GM18511 (cell line): Measurements from ENCODE around the gene ZNF77.
"Not testable (repeated sequence)": the region's sequence is repeated elsewhere in the genome, so short reads cannot be mapped to it uniquely, and the experiment has no call there.

Experiments
- ATAC-seq: cut with Tn5 transposase; IDR thresholded peaks from one replicate; pipeline ENCODE4 v1.9.1; 2021; ENCODE audit warnings: mild to moderate bottlenecking, moderate library complexity; ENCODE audit not compliant: unreplicated experiment

The ZNF77 gene

DNA sequence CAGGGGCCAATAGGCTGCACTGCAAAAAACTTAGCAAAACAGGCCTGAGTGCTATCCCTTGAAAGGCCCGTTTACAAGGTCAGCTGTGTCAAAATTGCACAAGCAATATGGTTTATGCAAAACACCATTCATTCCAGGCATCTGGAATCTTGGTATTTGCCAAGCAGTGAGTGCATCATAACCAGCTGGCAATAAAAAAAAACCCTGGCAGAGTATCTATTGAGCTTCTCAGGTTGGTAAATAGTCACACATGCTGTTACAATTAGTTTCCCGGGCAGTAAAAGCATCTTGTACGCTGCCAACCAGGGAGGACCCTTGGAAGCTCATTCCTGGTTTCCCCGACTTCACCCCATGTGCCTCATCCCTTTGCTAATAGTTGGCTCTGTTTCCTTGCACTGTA lies 21.3 kb downstream of the ZNF77 start:
- ATAC-seq: no peak

DNA sequence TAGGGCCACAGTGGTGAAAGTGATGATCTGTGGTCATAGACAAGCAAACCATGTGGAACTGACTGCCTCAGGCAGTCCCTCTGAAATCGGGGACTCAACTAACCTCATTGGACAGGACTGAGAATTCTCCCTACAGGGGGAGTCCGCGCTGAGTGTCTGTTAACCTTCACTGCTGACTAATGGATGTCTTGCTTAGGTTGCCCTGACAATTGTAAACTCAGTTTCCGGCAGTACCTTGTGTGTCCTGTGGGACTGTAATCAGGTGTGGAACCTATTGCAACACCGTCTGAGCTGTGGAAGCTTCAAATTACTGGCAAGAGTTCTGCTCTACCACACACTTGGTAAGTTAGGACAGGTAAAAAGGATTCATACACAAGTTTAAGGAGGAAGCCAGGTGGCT lies 21.8 kb downstream of the ZNF77 start:
- no peak for ATAC-seq

DNA sequence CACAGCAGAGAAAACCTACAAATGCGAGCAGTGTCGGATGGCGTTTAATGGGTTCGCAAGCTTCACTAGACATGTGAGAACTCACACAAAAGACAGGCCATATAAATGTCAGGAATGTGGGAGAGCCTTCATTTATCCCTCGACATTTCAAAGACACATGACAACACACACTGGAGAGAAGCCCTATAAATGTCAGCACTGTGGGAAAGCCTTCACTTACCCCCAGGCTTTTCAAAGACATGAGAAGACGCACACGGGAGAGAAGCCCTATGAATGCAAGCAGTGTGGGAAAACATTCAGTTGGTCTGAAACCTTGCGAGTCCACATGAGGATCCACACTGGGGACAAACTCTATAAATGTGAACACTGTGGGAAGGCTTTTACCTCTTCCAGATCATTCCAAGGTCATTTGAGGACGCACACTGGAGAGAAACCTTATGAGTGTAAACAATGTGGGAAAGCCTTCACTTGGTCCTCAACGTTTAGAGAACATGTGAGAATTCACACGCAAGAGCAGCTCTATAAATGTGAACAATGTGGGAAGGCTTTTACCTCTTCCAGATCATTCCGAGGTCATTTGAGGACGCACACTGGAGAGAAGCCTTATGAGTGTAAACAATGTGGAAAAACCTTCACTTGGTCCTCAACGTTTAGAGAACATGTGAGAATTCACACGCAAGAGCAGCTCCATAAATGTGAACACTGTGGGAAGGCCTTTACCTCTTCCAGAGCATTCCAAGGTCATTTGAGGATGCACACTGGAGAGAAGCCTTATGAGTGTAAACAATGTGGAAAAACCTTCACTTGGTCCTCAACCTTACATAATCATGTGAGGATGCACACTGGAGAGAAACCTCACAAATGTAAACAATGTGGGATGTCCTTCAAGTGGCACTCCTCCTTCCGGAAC lies 27.2 kb downstream of the ZNF77 start:
- no peak for ATAC-seq

DNA sequence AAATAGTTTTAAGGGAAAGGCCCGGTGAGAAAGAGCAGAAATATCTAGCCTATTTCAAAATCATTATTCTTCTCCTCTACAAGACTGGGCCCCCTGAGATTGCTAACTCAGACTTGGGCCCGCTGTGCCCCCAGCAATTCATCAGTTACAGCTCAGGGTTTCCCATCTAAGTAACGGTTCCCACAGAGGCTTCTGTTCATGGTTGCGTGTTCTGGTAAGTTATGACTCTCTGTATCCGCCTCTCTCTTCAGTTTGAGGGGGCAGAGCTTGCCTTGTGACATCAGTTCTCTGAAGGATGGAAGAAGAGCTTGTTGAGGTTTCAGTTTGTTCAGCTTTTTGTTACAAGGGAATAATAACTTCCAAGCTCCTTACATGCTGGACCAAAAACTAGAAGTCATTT lies 32.5 kb downstream of the ZNF77 start:
- no peak for ATAC-seq

DNA sequence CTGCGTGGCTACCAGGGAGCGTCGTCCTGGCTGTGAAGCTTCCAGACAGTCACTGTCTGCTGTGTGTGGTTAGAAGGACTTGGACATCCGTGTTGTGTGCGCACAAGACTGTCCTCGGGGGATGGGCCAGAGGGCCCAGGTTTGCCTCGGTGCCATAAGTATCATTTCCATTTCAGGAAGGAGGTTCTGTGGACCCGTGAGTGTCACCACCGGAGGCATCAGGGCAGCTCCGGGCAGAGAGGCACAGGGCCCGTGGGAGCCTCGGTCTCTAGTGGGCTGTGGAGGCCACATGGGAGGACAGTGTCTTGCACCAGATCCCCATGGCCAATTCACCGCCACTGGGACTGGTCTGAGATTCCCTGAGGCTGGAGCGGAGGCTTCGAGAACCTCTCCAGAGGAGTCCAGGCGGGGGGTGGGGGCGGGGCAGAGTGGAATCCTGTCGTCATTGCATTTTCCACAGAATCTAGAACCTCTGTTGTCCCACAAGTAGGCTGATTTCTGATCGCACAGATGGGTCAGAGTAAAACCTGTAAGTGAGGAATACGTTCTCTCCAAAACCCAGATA lies 38.1 kb downstream of the ZNF77 start:
- ATAC-seq: no peak

DNA sequence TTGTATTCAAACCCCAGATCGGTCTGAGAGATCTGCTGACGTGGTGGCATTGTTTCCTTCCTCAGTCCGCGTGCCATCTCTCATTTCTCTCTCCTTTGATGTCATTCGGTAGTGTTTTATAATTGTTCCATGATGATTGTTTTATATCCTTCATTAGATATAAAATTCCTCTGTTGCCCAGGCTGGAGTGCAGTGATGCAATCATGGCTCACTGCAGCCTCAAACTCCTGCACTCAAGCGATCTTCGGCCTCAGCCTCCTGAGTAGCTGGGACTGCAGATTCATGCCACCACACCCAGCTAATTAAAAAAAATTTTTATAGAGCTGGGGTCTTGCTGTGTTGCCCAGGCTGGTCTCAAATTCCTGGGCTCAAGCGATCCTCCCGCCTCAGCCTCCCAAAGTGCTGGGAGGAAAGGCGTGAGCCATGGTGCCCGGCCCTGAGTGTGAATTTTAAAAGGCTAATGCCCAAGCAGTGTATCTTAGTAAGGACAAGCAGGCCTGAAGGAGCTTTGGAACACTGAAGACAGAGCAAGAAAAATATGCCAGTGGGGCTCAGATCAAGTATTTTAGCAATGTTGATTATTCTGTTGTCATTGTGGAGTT lies 38.8 kb downstream of the ZNF77 start:
- ATAC-seq: no peak

DNA sequence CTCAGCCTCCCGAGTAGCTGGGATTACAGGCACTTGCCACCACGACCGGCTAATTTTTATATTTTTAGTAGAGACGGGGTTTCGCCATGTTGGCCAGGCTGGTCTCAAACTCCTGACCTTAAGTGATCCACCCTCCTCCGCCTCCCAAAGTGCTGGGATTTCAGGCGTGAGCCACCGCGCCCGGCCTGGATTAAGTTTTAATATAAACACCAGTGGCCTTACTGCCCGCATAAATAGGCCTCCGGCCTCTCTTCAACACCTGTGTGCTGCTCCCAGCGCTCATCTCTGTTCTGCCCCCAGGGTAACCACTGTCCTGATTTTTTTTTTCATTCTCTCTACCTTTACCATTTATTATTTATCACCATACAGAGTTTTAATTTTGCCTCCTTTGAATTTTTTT lies 41.4 kb downstream of the ZNF77 start:
- ATAC-seq: not testable (repeated sequence)

DNA sequence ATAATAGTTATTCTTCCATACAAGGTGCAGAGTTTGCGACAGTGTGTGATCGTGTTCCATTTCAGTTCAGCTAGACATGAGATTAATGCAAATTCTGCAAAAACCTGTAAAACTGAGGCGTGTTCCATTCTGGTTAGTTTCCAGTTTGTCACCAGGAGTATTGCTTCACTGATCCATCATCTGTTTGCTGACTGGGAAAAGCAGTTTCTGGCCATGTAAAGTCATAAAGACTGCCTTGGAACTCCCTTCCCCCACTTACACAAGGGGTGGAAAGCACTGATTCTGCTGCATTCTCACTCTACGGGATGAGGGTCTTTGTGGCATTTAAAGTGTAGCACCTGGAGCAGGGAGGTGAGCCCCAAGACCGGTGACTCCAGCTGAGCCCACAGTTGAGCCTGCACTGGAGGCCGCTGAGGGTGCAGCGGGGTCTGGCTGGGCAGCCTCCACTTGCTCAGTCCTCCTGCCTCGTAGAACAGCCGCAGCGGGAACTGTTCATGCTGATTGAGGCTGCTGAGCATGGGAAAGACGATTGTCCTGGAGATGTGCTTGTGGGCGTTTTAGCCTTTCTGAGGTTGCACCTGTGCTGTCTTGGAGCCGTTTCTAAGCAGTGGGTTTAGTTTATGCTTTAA lies 42.1 kb downstream of the ZNF77 start:
- ATAC-seq: no peak

DNA sequence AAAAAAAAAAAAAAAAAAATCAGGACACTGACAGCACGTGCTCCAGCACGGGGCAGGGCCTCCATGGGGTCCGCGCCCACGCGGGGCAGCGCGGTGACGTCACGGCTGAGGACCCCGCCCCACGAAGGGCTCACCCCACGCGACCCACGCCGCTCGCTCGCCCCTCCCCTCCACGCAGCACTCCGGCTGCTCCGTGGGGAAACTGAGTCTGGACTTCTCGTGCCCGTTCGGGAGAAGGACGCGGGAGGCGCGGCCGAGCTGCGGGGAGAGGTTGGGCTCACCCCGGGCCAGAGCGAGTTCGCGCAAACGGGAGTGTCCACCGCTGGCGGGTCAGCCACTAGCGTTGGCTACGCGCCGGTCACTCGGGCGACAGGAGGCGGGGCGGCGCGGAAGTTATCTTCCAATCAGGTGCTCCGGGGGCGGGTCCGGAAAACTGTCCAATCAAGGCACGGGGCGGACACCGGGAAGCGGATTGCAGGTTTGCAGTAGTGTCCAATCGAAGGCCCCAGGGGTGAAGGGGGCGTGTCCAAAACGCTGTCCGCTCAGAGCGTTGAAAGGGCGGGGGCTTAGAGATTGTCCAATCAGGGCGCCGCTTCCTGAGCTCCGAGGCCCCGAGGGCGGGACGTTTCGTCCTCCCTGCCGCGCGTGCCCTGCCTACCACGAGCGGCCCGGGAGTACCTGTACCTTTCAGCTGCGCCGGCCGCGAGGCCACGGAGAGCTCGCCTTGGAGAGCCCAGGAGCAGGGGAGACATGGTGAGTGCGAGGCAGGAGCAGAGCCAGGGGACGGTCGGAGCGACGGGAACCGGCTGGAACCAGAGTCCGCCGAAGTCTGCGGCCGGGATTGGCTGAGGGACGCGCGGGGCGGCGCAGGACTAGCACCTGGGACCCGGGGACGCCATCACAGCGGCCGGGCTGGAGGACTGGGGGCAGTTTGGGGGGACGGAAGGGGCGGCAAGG lies 44.2 kb downstream of the ZNF77 start, which contains the start of gene ZNF57:
Gene ZNF57, plus strand, starts transcription at position 633 of the 957 bp plus-strand sequence. Its CDS starts 118 bp downstream, at position 751.
- ATAC-seq: peak; percentile 94

DNA sequence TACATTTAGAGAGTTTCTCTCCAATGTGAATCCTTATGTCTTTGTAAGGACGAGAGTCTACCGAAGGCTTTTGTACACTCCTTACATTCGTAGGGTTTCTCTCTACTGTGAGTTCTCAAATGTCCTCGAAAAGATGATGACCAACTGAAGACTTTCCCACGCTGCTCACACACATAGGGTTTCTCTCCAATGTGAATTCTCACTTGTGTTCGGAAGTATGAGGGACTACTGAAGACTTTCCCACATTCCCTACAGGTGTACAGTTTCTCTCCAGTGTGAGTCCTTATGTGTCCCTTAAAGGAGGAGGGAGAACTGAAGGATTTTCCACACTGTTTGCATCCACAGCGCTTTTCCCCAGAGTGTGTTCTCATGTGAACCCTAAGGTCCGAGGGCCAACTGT lies 48.1 kb downstream of the ZNF77 start:
- no peak for ATAC-seq

DNA sequence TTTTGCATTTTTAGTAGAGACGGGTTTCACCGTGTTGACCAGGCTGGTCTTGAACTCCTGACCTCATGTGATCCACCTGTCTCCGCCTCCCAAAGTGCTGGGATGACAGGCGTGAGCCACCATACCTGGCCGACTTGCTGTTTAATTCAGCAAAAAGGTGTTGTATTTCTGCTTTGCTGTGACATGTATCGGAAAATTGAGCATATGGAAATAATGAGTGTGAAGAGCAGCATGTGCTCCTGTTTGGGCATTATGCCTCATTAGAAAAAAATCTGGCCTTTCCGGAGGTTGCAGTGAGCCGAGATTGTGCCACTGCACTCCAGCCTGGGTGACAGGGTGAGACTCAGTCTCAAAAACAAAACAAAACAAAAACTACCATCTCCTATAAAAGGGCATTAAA lies 54.2 kb downstream of the ZNF77 start:
- ATAC-seq: not testable (repeated sequence)

DNA sequence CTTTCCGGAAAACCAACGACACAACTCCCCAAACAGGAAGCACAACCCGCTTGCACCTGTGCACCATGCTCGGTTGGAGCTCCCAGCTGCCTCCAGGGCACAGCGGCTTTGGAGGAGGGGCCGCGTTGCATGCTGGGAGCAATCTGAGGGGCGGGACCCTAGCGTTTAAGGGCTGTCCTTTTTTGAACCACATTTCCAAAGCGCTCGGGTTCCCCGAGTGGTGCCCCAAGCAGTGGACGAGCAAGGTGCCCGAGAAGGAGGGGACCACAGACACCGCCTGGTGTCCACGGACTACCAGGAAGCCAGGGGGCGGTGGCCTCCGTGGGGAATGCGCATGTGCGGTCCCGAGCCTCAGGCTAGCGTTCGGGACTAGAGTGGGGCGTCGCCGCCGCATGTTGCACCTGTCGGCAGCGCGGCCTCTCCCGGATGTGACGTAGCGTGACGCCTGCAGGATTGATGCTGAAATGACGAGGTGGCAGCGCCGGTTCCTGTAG lies 56.0 kb downstream of the ZNF77 start:
- no peak for ATAC-seq

DNA sequence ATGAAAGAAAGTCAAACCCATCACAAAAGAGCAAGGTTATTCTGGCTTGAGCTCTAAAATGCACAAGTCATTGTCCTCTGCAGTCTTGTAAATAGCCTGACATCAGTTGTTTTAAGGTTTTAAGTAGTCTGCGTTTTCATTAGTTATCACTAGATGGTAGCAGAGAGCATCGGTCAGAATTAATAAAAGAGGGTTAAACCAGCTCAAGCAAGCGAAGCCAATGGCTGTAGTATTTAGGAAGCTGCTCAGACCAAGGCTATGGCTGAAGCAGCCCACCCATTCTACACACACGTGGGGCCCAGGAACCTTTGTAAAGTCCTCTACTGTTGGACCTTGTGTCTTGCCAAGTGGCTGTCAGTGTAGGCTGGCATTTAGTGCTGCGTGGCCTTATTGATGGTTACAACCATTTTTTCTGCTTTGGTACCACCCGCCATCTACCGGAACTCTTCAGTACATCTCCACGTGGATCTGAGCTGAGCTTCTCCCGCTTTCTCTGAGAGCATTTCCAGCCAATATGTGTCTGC lies 57.3 kb downstream of the ZNF77 start:
- no peak for ATAC-seq

DNA sequence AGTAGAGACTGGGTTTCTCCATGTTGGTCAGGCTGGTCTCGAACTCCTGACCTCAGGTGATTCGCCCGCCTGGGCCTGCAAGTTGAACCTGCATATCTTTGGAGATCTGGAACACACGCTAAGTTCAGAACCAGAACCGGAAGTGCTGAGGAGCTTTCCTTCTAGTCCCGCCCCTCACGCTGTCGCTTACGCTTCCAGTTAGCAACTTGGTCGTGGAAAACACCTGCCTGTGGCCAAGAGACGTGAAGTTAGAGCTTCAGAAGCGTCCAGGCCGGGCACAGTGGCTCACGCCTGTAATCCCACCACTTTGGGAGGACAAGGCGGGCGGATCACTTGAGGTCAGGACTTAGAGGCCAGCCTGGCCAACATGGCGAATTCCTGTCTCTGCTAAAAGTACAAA lies 59.0 kb downstream of the ZNF77 start:
- no peak for ATAC-seq

DNA sequence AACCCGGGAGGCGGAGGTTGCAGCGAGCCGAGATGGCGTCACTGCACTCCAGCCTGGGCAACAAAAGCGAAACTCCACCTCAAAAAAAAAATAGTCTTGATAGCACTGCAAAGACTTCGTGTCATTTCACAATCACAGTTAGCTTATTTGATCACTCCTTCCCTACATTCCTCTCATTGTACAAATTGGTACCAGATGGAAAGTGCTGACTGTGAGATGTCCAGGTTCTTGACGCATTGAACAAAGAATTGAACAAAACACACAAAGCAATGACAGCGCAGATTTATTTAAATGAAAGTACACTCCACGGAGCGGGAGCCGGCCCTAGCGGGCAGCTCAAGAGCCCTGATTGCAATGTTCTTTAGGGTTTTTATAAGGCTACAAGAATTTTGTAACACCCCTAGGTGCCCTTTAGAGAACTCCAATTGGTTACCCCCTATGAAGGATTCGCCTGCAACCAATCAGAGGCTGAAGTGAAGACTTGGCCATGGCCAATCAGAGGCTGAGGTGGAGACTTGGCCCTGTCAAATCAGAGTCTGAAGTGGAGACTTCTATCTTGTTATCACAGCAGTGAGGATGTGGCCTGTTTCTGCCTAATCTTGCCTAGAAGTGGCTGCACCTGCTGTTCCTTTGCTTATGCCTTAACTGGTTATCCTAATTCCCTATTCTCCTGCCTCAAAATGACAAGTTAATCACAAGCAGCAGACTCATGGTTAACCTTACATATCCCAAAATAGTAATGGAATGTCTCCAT lies 60.9 kb downstream of the ZNF77 start:
- no peak for ATAC-seq
